Upper lobe of right lung (tissue), 1 donor: Measurements from ENCODE around the gene NTMT2. TPM values are rescaled to one million over a fixed set of nuclear protein-coding genes. Genes with fewer than 3 reads are reported as not detected.
"Not testable (repeated sequence)": the region's sequence is repeated elsewhere in the genome, so short reads cannot be mapped to it uniquely, and the experiment has no call there.

Experiments used
- ATAC-seq: fragments of 200-7000 bp; cut with Tn5 transposase; one replicate; pipeline ENCODE4 v1.9.1; 2020; ENCODE audit warnings: mild to moderate bottlenecking, moderate library complexity
- DNase-seq: peaks from one replicate; pipeline ENCODE4 v3.0.0-alpha.2; 2020
- H3K27ac ChIP-seq: fragments of 200-600 bp; one replicate; pipeline ENCODE4 v1.8.0; 2022
- H3K27me3 ChIP-seq: fragments of 200-600 bp; one replicate; pipeline ENCODE4 v1.8.0; 2022; ENCODE audit warnings: mild to moderate bottlenecking
- H3K36me3 ChIP-seq: fragments of 200-600 bp; one replicate; pipeline ENCODE4 v1.8.0; 2022
- H3K4me1 ChIP-seq: fragments of 200-600 bp; one replicate; pipeline ENCODE4 v1.8.0; 2022
- H3K4me3 ChIP-seq: fragments of 200-600 bp; one replicate; pipeline ENCODE4 v1.8.0; 2022; ENCODE audit warnings: mild to moderate bottlenecking
- H3K9me3 ChIP-seq: fragments of 200-600 bp; one replicate; pipeline ENCODE4 v1.8.0; 2022
- CTCF ChIP-seq: fragments of 200-600 bp; IDR thresholded peaks from one replicate; pipeline ENCODE4 v1.8.0; 2022; ENCODE audit warnings: antibody characterized with exemption
- intact Hi-C: fragments of 100-400 bp; cut with DNase I; formaldehyde crosslinking; loops from one replicate; pipeline ENCODE4 v1.11.0; 2022
- long read RNA-seq: library from polyadenylated mRNA; unstranded; transcript quantifications from one replicate; pipeline ENCODE4 v2.0.0, GENCODE V29; 2021
- total RNA-seq: library from RNA; stranded (reverse); fragmentation: NEBNext Ultra II Directional; extraction: Animal tissue kit (Norgen Biotek cat#: 25700); gene quantifications from one replicate; pipeline ENCODE4 v1.2.1, GENCODE V29; 2021
- donor health status: DM: no; HTN: yes; CAD: no; lungs with severe emphysema.

NTMT2 gene
- not detected for total RNA-seq
- long read RNA-seq, result 0 reads

- Histone ChIP-seq H3K27ac (no peak within 1 kb of the TSS), H3K4me3 (no peak within 1 kb of the TSS), H3K4me1 (no peaks in the 10 kb centered on the region), H3K9me3 (no peaks in the 10 kb centered on the region), H3K36me3 (no peaks in the 10 kb centered on the region), H3K27me3 (no peaks in the 10 kb centered on the region)
- ATAC-seq (peak; percentile 37), DNase-seq (no peak)
- intact Hi-C loops, result no loop called here
- TF ChIP-seq CTCF, result no peak
These were observed at the start of gene NTMT2 for GRCh38 chr1:170145770-170146676. TSS of gene NTMT2 (plus strand) at chr1:170145959. CDS start at chr1:170146108, 149 bp downstream.

- Histone ChIP-seq H3K36me3 (no peaks in the 10 kb centered on the region), H3K4me3 (no peak overlapping the region), H3K4me1 (no peaks in the 10 kb centered on the region), H3K27me3 (no peaks in the 10 kb centered on the region), H3K27ac (no peak overlapping the region), H3K9me3 (no peaks in the 10 kb centered on the region)
- intact Hi-C loops, result no loop called here
- DNase-seq, result no peak
- no peak for ATAC-seq
- no peak for TF ChIP-seq CTCF
These were observed 49.6 kb upstream of the NTMT2 start for GRCh38 chr1:170095976-170096748.

GRCh38 chr1:170096806-170097340 lies 48.9 kb upstream of the NTMT2 start:
- H3K4me3 ChIP-seq, result no peak overlapping the region
- TF ChIP-seq CTCF, result no peak
- H3K9me3 ChIP-seq, result no peaks in the 10 kb centered on the region
- intact Hi-C loops, result no loop called here
- H3K27ac ChIP-seq, result no peak overlapping the region
- H3K27me3 ChIP-seq, result no peaks in the 10 kb centered on the region
- ATAC-seq (no peak), DNase-seq (no peak)
- H3K4me1 ChIP-seq, result no peaks in the 10 kb centered on the region
- no peaks in the 10 kb centered on the region for H3K36me3 ChIP-seq

GRCh38 chr1:170097449-170097948 lies 48.3 kb upstream of the NTMT2 start:
- H3K27ac ChIP-seq, result no peak overlapping the region
- no peaks in the 10 kb centered on the region for H3K36me3 ChIP-seq
- no peaks in the 10 kb centered on the region for H3K27me3 ChIP-seq
- H3K4me3 ChIP-seq, result no peak overlapping the region
- H3K9me3 ChIP-seq, result no peaks in the 10 kb centered on the region
- intact Hi-C loops, result no loop called here
- DNase-seq, result no peak
- no peak for ATAC-seq
- TF ChIP-seq CTCF, result no peak
- H3K4me1 ChIP-seq, result no peaks in the 10 kb centered on the region

- H3K4me3 ChIP-seq, ATAC-seq, H3K4me1 ChIP-seq, H3K9me3 ChIP-seq, intact Hi-C loops, DNase-seq, H3K27ac ChIP-seq, H3K36me3 ChIP-seq, H3K27me3 ChIP-seq: not testable (repeated sequence)
These were observed 32.6 kb upstream of the NTMT2 start for GRCh38 chr1:170113140-170113539.
